A549 (cell line): ENCODE measurements around the gene MPRIP. TPM values are rescaled to one million over a fixed set of nuclear protein-coding genes. Genes with fewer than 3 reads are reported as not detected.

Source experiments
- ATAC-seq, 2 experiments: fragments of 200-7000 bp in 1 of 2; fragments of >200 bp in 1 of 2; cut with Nextera tagmentation in 1 of 2; cut with Tn5 transposase in 1 of 2; 3 replicates each; pipeline versions ENCODE4 v1.8.0 to v1.9.1; 2018 to 2020; ENCODE audit warnings: mild to moderate bottlenecking in 1 of 2, moderate library complexity in 1 of 2
- CTCF ChIA-PET: fragments of 300-600 bp; sonication (Branson Sonifier 250); formaldehyde crosslinking; extraction: SDS; loops from one replicate; lab custom pipeline; 2021; ENCODE audit warnings: antibody characterized with exemption, inconsistent platforms; lab: Yijun Ruan, JAX
- POLR2A ChIA-PET: fragments of 350-600 bp; formaldehyde crosslinking; extraction: SDS; loops from one replicate; lab custom pipeline; 2021; ENCODE audit warnings: antibody characterized with exemption, inconsistent platforms; lab: Yijun Ruan, JAX
- DNase-seq, 2 experiments: peaks; one replicate each; pipeline versions ENCODE4 v3.0.0 to v3.0.0-alpha.2; 2011 to 2016; ENCODE audit warnings: low read depth in 1 of 2, low spot score in 1 of 2
- FAIRE-seq: peaks from 2 replicates; lab custom pipeline; 2011; peaks lifted over from hg19 to GRCh38; lab: Jason Lieb, UNC
- H3K27ac ChIP-seq, 2 experiments: fragments of >200 bp; sonication (Bioruptor Twin); formaldehyde crosslinking; 3 replicates each; pipeline ENCODE4 v1.5.1; 2016 to 2017
- H3K4me1 ChIP-seq: fragments of >200 bp; sonication (Bioruptor Twin); formaldehyde crosslinking; 3 replicates; pipeline ENCODE4 v1.6.1; 2016
- H3K4me2 ChIP-seq: fragments of >200 bp; sonication (Bioruptor Twin); formaldehyde crosslinking; 3 replicates; pipeline ENCODE4 v1.6.1; 2016
- H3K4me3 ChIP-seq: fragments of >200 bp; sonication (Bioruptor Twin); formaldehyde crosslinking; 3 replicates; pipeline ENCODE4 v1.5.1; 2016
- H3K9me3 ChIP-seq: fragments of >200 bp; sonication (Bioruptor Twin); formaldehyde crosslinking; 3 replicates; pipeline ENCODE4 v1.6.1; 2016
- ATOH8 ChIP-seq: fragments of 250-450 bp; sonication (Bioruptor Pico); IDR thresholded peaks from 2 replicates; pipeline ENCODE4 v1.5.0; 2020; ENCODE audit warnings: low read depth, mild to moderate bottlenecking, moderate library complexity
- CHD2 ChIP-seq: fragments of 150-350 bp; IDR thresholded peaks from 2 replicates; pipeline ENCODE4 v1.6.1; 2014; ENCODE audit warnings: low read length; ENCODE audit not compliant: partially characterized antibody
- EP300 ChIP-seq, 2 experiments: fragments of >200 bp; sonication (Bioruptor Twin); formaldehyde crosslinking; IDR thresholded peaks; 2 replicates in 1 of 2; 3 replicates in 1 of 2; pipeline ENCODE4 v1.6.1; 2016 to 2017
- ESRRA ChIP-seq: fragments of 150-350 bp; IDR thresholded peaks from 2 replicates; pipeline ENCODE4 v1.6.1; 2014; ENCODE audit warnings: mild to moderate bottlenecking, low read length, borderline replicate concordance
- FOSB ChIP-seq: fragments of 250-450 bp; sonication (Bioruptor Pico); IDR thresholded peaks from 2 replicates; pipeline ENCODE4 v1.5.0; 2020; ENCODE audit warnings: mild to moderate bottlenecking, moderate library complexity
- GATA3 ChIP-seq: IDR thresholded peaks from 2 replicates; pipeline ENCODE4 v1.6.1; 2012; ENCODE audit warnings: borderline replicate concordance
- HES2 ChIP-seq: fragments of >200 bp; sonication (Bioruptor Twin); formaldehyde crosslinking; IDR thresholded peaks from 2 replicates; pipeline ENCODE4 v1.6.1; 2016
- HEYL ChIP-seq: fragments of 250-450 bp; sonication (Bioruptor Pico); IDR thresholded peaks from 2 replicates; pipeline ENCODE4 v1.8.0; 2021; ENCODE audit warnings: mild to moderate bottlenecking, moderate library complexity
- HOXA7 ChIP-seq: fragments of 250-450 bp; sonication (Bioruptor Pico); IDR thresholded peaks from 2 replicates; pipeline ENCODE4 v1.5.0; 2020; ENCODE audit warnings: mild to moderate bottlenecking, moderate library complexity
- MAFK ChIP-seq: fragments of 450-650 bp; IDR thresholded peaks from 2 replicates; pipeline ENCODE4 v1.6.1; 2014; ENCODE audit not compliant: partially characterized antibody
- MAX ChIP-seq: IDR thresholded peaks from 2 replicates; pipeline ENCODE4 v1.6.1; 2012
- MYC ChIP-seq: IDR thresholded peaks from 2 replicates; pipeline ENCODE4 v1.6.1; 2012; ENCODE audit warnings: mild to moderate bottlenecking, inconsistent platforms, low read length, improper control_type of control experiment, borderline replicate concordance
- NR3C1 ChIP-seq: fragments of >200 bp; sonication (Bioruptor Twin); formaldehyde crosslinking; IDR thresholded peaks from 3 replicates; pipeline ENCODE4 v1.6.1; 2017
- PBX3 ChIP-seq: IDR thresholded peaks from 2 replicates; pipeline ENCODE4 v1.6.1; 2012
- POLR2AphosphoS2 ChIP-seq: conservative IDR thresholded peaks from 2 replicates; pipeline ENCODE4 v1.6.1; 2012; ENCODE audit warnings: low read length, improper control_type of control experiment, inconsistent platforms
- RAD21 ChIP-seq, 2 experiments: fragments of >200 bp in 1 of 2; sonication (Bioruptor Twin) in 1 of 2; formaldehyde crosslinking in 1 of 2; IDR thresholded peaks in 1 of 2; conservative IDR thresholded peaks in 1 of 2; 2 replicates in 1 of 2; 3 replicates in 1 of 2; pipeline ENCODE4 v1.6.1; 2012 to 2018; ENCODE audit warnings: inconsistent platforms in 1 of 2
- RARB ChIP-seq: fragments of 250-450 bp; sonication (Bioruptor Pico); IDR thresholded peaks from 2 replicates; pipeline ENCODE4 v1.8.0; 2021; ENCODE audit warnings: mild to moderate bottlenecking, moderate library complexity
- RCOR1 ChIP-seq: fragments of 150-350 bp; IDR thresholded peaks from 2 replicates; pipeline ENCODE4 v1.6.1; 2014; ENCODE audit warnings: antibody characterized with exemption, low read length, low read depth
- RFX5 ChIP-seq: fragments of 450-650 bp; IDR thresholded peaks from 2 replicates; pipeline ENCODE4 v1.7.1; 2014; ENCODE audit warnings: antibody characterized with exemption, mild to moderate bottlenecking, moderate library complexity
- SMC3 ChIP-seq: fragments of >200 bp; sonication (Bioruptor Twin); formaldehyde crosslinking; IDR thresholded peaks from 3 replicates; pipeline ENCODE4 v1.6.1; 2018; ENCODE audit warnings: inconsistent platforms
- TFCP2L1 ChIP-seq: fragments of 250-450 bp; sonication (Bioruptor Pico); IDR thresholded peaks from 2 replicates; pipeline ENCODE4 v1.5.0; 2021; ENCODE audit warnings: mild to moderate bottlenecking
- ZC3H11A ChIP-seq: fragments of 450-650 bp; IDR thresholded peaks from 2 replicates; pipeline ENCODE4 v1.6.1; 2014; ENCODE audit warnings: antibody characterized with exemption, mild to moderate bottlenecking
- ZFP36 ChIP-seq: fragments of 450-650 bp; IDR thresholded peaks from 2 replicates; pipeline ENCODE4 v1.6.1; 2014; ENCODE audit warnings: borderline replicate concordance; ENCODE audit not compliant: partially characterized antibody
- ZSCAN20 ChIP-seq: fragments of 250-450 bp; sonication (Bioruptor Pico); IDR thresholded peaks from 2 replicates; pipeline ENCODE4 v1.8.0; 2022; ENCODE audit warnings: mild to moderate bottlenecking, moderate library complexity
- WGBS: methylation state at CpG from one replicate; pipeline ENCODE4 v1.1.6; 2017; ENCODE audit errors: missing lambda C conversion rate; 5-methylcytosine and 5-hydroxymethylcytosine counted together
- polyA plus RNA-seq, 4 experiments: library from polyadenylated mRNA; depleted of rRNA in 3 of 4; stranded (reverse); fragments of >200 nt; fragmentation: RNase III in 1 of 4; extraction: RNeasy Plus Mini Kit Qiagen cat#74134 plus additional on column Dnase treatment in 1 of 4; gene quantifications; 2 replicates in 3 of 4; 3 replicates in 1 of 4; pipeline ENCODE4 v1.2.3, GENCODE V29; 2011 to 2017

Gene MPRIP
- polyA plus RNA-seq, 2 of the 4 experiments (the other 2 are of a cell fraction) = 147 to 228 TPM

- Histone ChIP-seq H3K4me3 (no peak overlapping the region), H3K4me2 (no peak overlapping the region), H3K27ac (no peak overlapping the region), H3K4me1 (peaks cover 40% of the 10 kb centered on the region), H3K9me3 (no peaks in the 10 kb centered on the region)
- FAIRE-seq (no peak), ATAC-seq (no peak), DNase-seq (no peak)
- ChIA-PET CTCF (interaction anchor here (1.6 to 1.7 kb wide), 2 partner anchors 9 to 12 kb away, joined by 3 to 5 read pairs; no protein-coding TSS in a partner anchor), POLR2A (no interaction called here)
- TF ChIP-seq CHD2 = no peak
- no peak for TF ChIP-seq TFCP2L1
- TF ChIP-seq EP300 (IDR thresholded peaks at IDR 0.05) = no peak
- no peak for TF ChIP-seq NR3C1
- TF ChIP-seq MYC = no peak
- no peak for TF ChIP-seq RAD21 (conservative IDR thresholded peaks at IDR 0.05 in 1 of 2, IDR thresholded peaks at IDR 0.05 in 1 of 2)
- TF ChIP-seq ZFP36 = no peak
- no peak for TF ChIP-seq FOSB
- TF ChIP-seq ZC3H11A = no peak
- no peak for TF ChIP-seq MAX
- no peak for TF ChIP-seq RCOR1
- TF ChIP-seq SMC3 = no peak
- TF ChIP-seq MAFK = no peak
- TF ChIP-seq HOXA7 (CRISPR knock-in tag) = no peak
- no peak for TF ChIP-seq HEYL (CRISPR knock-in tag)
- TF ChIP-seq GATA3 = no peak
- no peak for TF ChIP-seq RFX5
- no peak for TF ChIP-seq ZSCAN20 (CRISPR knock-in tag)
- TF ChIP-seq ATOH8 (CRISPR knock-in tag) = no peak
- 88% methylated on average over 3 of the region's 3 CpGs for WGBS
Measured at GRCh38 chr17:17124341-17124740, 82.1 kb downstream of the MPRIP start.

GRCh38 chr17:17125136-17126084 lies 83.2 kb downstream of the MPRIP start:
- no peak for TF ChIP-seq ESRRA
- no peak for TF ChIP-seq PBX3
- no peak for TF ChIP-seq POLR2AphosphoS2
- no peak for TF ChIP-seq HES2
- no peak for TF ChIP-seq MAFK
- no peak for TF ChIP-seq RARB
- peaks cover 29% of the 10 kb centered on the region for H3K4me1 ChIP-seq
- ChIA-PET POLR2A (no interaction called here), CTCF (interaction anchor here (0.9 to 2.0 kb wide), 4 partner anchors 10 to 128 kb away, joined by 3 to 17 read pairs (median 4); no protein-coding TSS in a partner anchor)
- no peaks in the 10 kb centered on the region for H3K9me3 ChIP-seq
- whole genome bisulfite sequencing = 91% methylated on average over 6 of the region's 6 CpGs
- FAIRE-seq (no peak), DNase-seq (no peak), ATAC-seq (0 out of 6 replicates have a peak, but pooled peaks of 1 of the 2 experiments have one; percentile 4)
- peak overlapping the region in 1 of 2 experiments; percentile 16; a peak in 2 of 6 replicates for H3K27ac ChIP-seq
- no peak overlapping the region for H3K4me2 ChIP-seq
- no peak overlapping the region for H3K4me3 ChIP-seq
